Right ventricle myocardium superior (tissue), 1 donor: ENCODE data around the gene TRAPPC6A. TPM values are rescaled to one million over a fixed set of nuclear protein-coding genes. Genes with fewer than 3 reads are reported as not detected.
A peak's percentile ranks its signal among the peaks of the same experiment; 100 is the strongest.

ENCODE experiments used
- ATAC-seq: fragments of 200-7000 bp; cut with Tn5 transposase; one replicate; pipeline ENCODE4 v1.9.1; 2020; ENCODE audit warnings: mild to moderate bottlenecking; ENCODE audit not compliant: poor library complexity
- DNase-seq: peaks from one replicate; pipeline ENCODE4 v3.0.0-alpha.2; 2020
- intact Hi-C: fragments of 100-400 bp; cut with DNase I; formaldehyde crosslinking; loops from one replicate; pipeline ENCODE4 v1.11.2; 2022
- total RNA-seq: library from RNA; stranded (reverse); fragmentation: NEBNext Ultra II Directional; extraction: Animal tissue kit (Norgen Biotek cat#: 25700); gene quantifications from one replicate; pipeline ENCODE4 v1.2.1, GENCODE V29; 2021
- donor health status: DM: no; HTN: yes; CAD: no; lungs with severe emphysema.

Gene TRAPPC6A
- total RNA-seq, 1 donor from 2014 or later: 15.0 TPM

DNA sequence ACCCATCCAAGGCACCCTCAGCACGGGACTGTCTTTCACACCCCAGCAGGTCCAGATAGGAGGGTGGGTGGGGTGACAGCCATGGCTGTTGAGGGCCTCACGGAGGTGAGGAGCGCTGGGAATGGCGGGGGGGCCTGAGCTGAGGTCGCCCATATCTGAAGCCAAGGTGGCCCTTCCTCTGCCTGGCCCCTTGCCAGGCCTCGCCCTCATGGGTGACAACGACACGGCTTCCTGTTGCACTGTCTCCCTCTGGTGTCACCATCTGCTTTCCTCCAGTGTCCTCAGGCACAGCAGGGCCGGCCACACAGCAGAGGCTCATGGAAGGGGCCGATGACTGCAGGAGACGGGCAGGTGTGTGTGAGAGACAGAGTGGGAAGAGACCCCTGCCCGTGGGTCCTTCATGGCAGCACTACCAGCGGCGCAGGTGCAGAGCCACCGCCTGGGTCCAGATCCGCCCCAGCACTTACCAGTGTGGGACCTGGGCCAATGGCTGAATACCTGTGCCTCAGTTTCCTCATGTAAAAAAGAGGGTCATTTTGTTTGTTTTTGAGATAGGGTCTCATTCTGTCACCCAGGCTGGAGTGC lies 9.2 kb downstream of the TRAPPC6A start:
- no peak for DNase-seq
- intact Hi-C loops: no loop called here

DNA sequence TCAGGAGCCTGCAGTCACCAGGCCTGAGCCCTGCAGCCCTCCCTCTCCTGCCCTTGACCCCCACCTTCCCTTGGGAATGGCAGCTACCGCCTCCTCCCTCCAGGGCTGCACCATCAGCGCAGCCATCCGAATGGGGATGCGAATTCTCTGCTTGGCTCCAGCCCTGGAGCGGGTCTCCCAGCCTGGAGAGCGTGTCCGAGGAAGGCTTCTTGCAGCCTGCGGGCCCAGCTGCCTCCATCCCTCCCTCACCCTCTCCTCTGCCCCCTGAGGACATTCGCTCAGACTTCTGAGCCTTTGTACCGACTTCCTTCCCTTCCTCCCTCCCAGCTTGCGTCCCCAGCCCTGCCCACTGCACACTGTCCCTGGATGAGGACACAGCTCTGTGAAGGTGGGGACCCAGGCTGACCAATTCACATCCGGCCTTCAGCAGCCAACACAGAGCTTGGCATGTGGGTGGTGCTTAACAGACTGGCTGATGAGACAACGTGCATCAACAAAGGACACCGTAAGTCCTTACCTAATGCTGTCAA lies 11.2 kb downstream of the TRAPPC6A start:
- DNase-seq (no peak), ATAC-seq (no peak)
- intact Hi-C loops: no loop called here

More for the DNA sequence above, 9.2 kb downstream of the TRAPPC6A start:
- no peak for ATAC-seq

DNA sequence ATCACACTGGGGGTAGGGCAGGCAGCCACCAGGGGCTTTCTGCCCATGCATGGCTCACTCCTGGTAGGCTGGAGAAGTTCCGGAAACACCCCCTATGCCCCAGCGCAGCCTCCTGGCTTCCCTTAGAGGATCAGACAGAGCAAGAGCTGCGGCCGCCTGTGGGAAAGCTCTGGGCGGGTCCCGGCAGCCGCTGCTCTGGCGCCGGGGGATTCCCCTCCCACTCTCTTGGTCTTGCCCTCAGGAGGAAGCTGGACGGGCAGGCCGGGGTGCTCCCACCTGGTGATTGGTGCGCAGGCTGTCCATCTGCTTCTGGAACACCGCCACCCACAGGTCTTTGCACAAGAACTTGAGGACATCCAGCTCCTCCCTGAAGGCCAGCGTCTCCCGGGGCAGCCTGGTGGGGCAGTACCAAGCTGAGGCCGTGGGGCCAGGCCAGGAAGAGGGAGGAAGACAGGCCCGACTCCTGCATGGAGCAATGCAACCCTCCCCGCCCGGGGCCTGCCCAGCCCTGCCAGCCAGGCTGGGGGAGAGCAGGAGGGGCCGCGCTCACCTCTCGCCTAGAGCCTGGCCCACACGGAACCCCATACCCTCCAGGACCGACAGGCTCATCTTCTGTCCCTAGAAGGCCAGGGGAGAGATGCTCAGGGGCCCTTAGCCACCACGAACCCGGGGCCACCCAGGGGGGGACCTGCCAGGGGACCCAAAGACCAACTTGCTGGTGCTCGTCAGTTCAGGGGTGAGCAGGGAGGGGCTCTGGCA lies 13.3 kb downstream of the TRAPPC6A start:
- peak; percentile 61 for DNase-seq
- intact Hi-C loops: no loop called here
- ATAC-seq: peak; percentile 65

DNA sequence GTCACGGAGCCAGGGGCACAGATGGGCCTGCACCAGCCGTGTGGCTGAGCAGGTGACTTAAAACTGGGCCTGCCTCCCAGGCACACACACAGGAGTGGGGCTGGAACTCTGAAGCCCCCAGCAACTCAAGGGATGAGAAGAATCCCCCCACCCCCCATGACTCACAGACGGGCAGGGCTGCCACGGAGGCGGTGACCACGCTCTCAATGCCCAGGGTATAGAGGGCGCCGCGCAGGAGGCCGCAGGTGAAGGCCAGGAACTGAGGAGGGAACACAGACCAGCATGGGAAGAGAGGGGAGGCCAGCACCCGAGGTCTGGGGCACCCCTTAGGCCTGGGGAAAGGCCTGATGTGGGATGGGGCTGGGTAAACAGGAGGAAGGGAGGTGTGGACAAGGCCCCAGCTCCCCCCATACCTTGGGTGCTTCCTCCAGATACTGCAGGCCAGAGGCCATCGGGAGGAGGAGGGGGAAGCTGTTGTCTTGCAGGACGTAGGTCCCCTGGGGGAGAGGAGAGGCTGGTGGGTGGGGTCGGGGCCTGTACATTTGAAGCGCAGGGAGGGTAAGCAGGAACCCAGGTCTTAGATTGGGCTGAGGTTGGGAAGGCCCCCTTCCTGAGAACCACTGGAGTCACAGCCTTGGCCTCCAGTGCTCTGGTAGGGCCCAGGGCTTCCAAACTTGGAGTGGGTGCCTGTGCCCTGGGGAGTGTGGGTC lies 14.1 kb downstream of the TRAPPC6A start:
- DNase-seq (no peak), ATAC-seq (no peak)
- intact Hi-C loops: no loop called here

DNA sequence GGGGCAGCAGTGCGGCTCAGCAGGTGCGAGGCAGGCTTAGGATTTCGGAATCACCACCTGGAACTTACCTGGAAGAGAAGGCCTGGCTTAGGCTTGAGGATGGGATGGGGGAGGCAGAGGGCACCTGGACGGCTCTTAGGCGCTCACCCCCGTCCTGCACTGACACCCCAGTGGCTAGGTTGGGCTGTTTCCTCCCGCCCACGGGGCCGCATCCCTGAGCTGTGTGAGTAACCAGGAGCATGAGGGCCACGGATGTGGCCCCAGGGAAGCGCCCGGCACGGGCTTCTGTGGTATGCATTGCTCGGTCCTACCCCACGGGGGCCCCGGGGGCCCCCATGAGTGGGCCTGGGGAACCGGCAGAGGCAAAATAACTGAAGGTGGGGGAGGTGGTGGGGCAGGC lies 14.9 kb downstream of the TRAPPC6A start:
- DNase-seq (no peak), ATAC-seq (no peak)
- intact Hi-C loops: no loop called here

DNA sequence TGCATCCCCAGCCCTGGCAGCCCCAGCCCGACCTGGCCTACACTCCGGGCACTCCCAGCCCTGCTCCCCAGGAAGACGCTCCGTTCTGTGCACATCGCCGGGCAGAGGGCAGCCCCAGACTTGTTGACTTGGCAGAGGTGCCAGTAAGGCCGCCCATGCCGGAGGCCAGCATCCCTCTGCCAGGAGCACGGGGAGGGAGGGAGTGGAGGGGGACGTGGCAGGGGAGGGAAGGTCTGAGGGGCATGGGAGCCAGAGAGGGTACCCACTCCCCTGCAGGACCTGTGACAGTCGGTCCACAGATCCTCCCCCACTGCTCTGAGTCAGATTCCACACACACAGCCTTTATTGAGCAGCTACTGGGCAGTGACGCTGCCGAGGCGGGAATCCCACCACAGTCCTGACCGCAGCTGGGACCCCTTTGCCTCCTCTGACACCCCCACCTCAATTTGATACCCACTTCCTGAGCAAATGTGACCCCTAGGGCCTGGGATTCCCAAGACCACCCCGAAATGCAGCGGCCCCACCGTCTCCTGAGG lies 15.4 kb downstream of the TRAPPC6A start:
- no peak for ATAC-seq
- intact Hi-C loops: no loop called here
- DNase-seq: no peak

DNA sequence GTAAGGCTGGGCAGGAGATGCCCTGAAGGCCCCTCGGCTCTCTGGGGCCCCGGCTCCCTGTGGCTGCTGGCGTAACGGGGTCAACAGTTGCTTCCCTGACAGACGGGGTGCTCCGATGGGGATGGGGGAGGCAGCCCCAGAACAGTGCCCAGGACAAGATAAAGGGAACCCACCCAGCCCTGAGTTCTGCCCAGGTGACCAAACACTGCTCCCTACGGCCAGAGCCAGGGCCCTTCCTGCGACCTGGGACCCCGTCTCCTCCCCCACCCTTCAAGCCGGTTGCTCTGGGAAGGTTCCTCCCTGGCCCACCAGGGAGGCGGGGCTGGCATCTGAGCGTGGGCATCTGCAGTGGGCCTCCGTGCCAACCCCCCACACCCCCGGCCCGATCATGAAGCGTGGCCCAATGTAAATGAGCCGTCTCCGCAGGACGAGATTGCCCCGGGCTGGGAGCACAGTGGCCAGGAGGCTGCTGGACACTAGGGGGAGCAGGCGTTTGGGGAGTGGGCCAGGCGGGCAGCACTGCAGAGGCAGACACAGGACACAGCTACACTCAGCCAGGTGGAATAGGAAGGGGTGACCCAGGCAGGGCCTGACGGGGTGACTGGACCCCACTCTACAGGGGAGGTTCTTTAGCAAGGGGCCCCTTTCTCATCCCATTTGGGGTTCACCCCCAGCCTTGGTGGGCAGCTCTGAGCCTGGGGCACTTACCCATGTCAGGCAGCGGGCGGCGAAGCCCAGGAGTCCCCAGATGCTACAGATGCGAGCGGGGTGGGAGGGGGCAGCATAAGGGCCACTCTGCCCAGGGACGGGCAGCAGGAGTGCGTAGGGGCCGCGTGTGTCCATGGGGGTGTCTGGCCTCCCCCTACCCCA lies 16.1 kb downstream of the TRAPPC6A start:
- ATAC-seq (peak; percentile 43), DNase-seq (no peak)
- intact Hi-C loops: no loop called here

DNA sequence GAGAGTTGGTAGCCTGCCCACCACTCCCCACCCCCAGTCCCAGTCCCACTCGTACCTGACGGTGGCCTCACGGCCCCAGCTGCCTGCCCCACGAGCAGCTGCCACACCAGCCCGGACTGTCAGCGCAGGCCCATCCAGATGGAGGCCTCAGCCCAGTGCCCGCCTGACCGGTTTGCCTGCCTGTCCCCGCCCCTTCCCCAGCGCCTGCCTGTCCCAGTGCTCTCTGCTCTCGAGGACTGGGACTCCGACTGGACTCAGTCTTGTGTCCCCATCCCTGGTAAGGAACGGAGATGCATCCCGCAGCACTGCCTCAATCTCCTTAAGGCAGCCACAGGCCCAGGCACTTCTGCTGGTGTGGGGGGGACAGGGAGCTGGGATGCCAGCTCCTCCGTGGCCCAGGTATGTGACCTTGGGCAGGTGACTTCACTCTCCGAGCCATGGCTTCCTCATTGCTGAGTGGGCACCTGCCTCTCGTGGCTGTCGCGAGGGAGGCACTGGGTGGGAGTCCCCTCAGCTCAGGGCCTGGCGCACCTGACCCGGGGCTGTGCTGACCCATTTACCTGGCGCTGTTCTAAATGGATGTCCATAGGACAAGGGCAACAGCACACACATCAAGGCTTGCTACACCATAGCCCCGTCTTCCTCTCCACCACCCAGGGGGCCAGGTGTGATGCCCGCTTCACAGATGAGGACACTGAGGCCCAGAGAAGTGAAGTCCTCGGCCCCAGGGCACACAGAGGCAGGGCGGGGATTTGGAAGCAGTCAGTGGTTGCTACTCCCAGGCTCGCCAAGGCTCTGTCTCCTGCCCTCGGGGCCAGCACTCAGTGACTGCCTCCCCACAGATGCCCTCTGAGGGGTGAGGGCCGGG lies 16.9 kb downstream of the TRAPPC6A start, which contains the start of gene NKPD1:
NKPD1 (minus strand) TSS at position 113 of the 868 bp plus-strand sequence. CDS start 832 bp downstream, outside the sequence.
- intact Hi-C loops: no loop called here
- DNase-seq: no peak
- ATAC-seq: no peak

DNA sequence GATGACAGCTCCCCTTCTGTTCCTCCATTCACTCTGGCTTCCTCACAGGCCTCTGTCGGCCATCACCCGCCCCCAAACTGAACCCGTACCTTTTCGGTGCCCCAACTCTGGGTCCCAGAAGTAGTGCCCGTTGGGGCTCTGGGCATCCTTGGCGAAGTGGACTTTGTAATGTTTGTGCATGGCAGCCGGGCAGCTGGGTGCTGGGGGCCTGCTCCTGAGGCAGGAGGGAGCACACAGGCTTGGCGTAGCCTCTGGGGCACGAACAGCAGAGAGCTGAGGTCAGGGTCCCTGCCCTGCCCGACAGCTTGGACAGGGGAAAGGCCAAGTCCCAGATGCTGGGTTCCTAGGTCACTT lies 18.1 kb downstream of the TRAPPC6A start:
- ATAC-seq (no peak), DNase-seq (no peak)
- intact Hi-C loops: no loop called here

DNA sequence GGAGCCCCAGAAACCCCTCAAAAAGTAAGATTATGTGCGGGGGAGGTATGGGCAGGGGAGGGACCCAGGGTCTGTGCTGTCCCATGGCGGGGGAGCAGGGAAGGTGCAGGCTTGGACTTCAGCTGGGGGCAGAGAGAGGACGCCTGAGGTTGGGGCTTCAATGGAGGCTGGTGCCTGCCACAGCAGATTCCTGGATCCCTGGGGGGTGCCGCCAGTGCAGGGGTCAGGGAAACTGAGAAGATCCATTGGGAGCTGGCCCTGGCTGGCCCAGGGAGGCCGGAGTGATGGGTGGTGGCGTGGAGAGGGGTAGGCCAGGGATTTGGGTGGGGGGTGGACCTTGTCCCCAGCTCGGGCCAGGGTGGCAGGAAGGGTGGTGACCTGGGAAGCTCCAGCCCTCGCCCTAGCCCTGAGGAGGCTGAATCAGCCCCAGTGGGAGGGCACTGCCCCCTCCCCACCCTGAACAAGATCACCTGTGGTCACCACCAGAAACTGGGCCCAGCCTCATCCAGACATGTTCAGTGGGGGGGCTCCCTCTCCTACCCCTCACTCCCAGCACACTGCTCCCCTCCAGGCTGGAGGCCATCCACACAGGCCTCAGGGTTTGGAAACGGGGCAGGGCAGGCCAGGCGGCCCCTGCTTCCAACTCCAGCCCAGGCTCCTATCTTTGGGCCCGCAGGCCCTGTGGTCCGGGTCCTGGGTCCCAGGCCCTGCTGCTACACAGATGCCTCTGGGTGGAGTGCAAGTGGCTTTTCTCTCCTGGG lies 18.6 kb downstream of the TRAPPC6A start:
- no peak for DNase-seq
- no peak for ATAC-seq
- intact Hi-C loops: no loop called here

DNA sequence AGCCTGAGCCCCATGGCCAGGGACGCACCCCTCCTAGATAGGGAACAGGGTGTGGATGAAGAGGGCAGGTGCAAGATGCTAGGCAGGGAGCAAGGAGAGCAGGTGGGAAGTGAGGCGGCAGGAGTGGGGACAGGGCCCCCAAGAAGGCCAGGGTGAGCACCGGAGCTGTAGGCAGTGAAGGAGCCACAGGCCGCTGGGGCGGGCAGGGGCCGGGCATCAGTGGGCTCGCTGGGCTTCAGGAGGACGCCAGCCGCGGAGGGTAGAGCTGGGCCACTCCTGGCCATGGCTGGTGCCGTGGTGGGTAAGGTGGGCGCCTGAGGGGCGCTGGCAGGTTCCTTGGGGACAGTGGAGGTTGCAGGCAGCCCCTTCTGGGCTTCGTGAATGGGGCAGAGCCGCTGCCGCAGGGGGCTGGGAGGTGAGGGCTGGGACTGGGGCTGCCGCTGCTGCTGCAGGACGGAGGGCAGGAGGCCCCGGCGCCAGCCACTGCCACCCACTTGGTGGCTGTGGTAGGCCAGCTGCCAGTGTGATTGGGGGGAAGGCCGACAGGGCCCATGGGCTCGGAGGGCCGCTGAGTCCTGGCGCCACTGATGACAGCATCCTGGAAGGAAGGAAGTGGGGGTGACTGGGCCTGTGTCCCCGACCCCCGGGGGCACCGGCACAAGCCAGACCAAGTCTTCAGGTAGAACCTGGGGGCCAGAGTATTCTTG lies 19.4 kb downstream of the TRAPPC6A start:
- no peak for ATAC-seq
- DNase-seq: no peak
- intact Hi-C loops: no loop called here

DNA sequence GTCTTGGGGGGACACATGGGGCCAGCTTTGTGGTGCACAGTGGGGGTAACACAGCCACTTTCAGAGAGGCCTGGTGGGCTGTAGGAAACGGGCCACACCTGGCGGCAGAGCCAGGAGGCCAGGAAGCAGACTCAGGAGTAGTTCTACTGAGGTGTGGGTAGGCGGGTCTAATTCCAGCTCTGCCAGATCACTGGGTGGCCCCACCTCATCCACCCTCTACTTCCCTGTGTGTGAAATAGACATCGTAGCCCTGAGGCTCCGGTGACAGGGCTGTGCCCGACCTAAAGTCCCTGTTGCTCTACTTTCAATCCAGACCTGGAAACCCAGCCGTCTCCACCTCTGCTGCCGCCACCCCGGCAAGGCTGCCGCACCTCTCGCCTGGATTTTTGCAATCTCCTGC lies 21.3 kb downstream of the TRAPPC6A start:
- DNase-seq (no peak), ATAC-seq (no peak)
- intact Hi-C loops: no loop called here

DNA sequence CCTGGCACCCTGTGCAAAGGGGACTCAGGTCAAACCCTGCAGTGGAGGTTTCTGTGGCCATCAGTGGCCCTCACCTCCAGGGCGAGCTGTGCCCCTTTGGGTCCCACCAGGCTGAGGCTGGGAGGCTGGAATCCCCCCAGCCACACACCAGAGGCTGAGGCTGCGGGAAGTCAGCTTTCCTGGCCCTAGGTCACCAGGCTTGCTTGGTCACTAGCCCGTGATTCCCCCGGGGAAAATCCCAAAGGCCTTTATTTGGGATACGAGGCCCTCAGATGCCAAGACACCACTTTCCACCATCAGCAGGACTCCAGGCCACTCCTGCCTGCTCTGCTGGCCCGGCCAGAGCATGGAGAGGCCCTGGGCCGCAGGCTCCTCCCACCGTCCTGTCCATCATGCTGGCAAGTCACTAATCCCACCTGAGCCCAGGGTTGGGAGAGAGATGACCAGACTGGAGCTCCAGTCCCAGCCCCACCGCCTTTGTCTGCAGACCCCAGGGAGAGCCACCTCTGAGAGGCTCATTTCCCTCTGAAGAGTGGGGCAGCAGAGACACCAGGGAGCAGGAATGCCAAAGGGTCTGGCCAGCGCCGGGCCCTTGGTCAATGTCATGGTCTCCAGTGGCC lies 21.9 kb downstream of the TRAPPC6A start:
- intact Hi-C loops: no loop called here
- DNase-seq: no peak
- ATAC-seq: no peak

DNA sequence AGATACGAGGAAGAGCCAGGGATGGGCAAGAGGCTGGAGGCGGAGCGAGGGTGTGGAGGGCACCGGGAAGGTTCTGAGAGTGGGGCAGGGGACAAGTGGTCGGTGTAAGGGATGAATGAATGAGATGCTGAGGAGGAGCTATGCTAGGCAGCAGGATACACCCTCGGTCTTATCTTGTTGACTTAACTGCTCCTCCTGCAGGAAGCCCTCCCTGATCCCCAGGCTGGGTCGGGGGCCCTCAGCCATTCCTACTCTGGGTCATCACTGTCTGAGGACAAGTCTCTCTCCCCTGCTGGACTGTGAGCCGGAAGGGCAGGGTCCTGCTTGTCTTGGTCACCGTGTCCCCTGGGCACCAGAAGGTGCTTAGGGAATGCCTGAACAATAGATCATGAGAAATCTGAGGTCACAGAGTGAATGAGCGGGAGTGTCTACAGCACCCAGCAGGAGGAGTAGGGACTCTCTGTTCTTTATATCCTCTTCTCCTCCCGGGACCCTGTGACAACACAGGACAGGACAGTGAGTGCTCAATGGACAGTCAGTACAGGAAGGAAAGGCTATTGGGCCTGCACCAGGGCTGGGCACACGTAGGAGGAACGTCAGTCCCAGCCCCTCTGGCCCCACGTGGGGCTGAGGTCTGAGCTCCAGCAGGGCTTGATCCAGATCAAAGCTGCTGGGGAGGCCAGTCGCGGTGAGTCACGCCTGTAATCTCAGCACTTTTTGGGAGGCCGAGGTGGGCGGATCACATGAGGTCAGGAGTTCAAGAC lies 23.8 kb downstream of the TRAPPC6A start:
- intact Hi-C loops: no loop called here
- ATAC-seq (no peak), DNase-seq (no peak)

DNA sequence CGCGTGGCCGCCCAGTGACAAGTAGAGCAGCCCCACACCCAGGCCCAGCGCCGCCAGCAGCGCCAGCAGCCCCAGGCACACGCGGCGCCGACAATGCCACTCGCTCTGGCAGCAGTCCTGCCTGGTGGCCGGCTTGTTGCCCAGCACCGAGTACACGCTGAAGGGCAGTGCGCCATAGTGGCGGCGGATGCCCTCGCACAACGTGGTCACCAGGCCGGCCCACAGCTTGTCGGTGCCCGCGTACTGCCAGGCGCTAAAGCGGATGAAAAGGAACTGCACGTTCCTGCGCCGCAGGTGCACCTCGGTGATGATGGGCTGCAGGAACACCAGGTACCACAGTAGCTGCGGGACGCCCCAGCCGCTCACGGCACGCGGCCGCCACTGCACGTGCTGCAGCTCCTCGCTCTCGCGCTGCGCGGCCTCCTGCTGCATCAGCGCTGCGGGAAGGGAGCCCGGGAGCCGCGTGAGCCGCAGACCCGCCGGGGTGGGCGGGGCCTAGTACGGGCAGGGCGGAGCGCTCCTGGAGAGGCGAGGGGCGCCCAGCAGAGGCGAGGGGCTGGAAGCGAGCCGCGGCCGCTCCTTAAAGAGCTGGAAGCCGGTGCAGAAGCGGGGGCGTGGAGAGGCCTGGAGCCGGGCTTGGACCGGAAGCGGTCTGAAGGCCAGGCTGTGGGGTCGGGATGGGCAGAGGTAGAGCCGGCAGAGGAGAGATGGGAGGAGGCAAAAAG lies 24.5 kb downstream of the TRAPPC6A start:
- ATAC-seq: peak; percentile 75
- intact Hi-C loops: no loop called here
- DNase-seq: peak; percentile 64
